Jurkat, Clone E6-1 (cell line): ENCODE measurements around the gene RAD50.
A peak's percentile ranks its signal among the peaks of the same experiment; 100 is the strongest.

Experiments used
- DNase-seq: peaks from one replicate; pipeline ENCODE4 v3.0.0-alpha.2; 2011; ENCODE audit warnings: low read depth, low spot score
- H3K4me3 ChIP-seq: 2 replicates; pipeline ENCODE4 v1.5.1; 2011; ENCODE audit warnings: mild to moderate bottlenecking, low read length, control low read depth, moderate library complexity

The RAD50 gene

GRCh38 chr5:132656774-132657355, 100.1 kb downstream of the RAD50 start:
- no peak for DNase-seq
- H3K4me3 ChIP-seq, result no peak overlapping the region

- H3K4me3 ChIP-seq, result no peak within 1 kb of the TSS
- DNase-seq, result no peak
These were observed 101.1 kb downstream of the RAD50 start, which contains the start of gene IL13 for GRCh38 chr5:132657676-132658380. Gene IL13 (plus strand): TSS chr5:132658173. CDS start chr5:132658187, 14 bp downstream.

GRCh38 chr5:132658381-132659302, 101.9 kb downstream of the RAD50 start:
- DNase-seq, result no peak
- H3K4me3 ChIP-seq, result no peak overlapping the region

GRCh38 chr5:132659598-132660493, 103.1 kb downstream of the RAD50 start:
- DNase-seq, result no peak

GRCh38 chr5:132661231-132662003, 104.6 kb downstream of the RAD50 start:
- DNase-seq, result no peak
- no peak overlapping the region for H3K4me3 ChIP-seq

More at GRCh38 chr5:132659598-132660493, 103.1 kb downstream of the RAD50 start:
- H3K4me3 ChIP-seq, result no peak overlapping the region

- no peak overlapping the region for H3K4me3 ChIP-seq
- DNase-seq, result no peak
These were observed 105.2 kb downstream of the RAD50 start for GRCh38 chr5:132662004-132662401.

- no peak overlapping the region for H3K4me3 ChIP-seq
- peak; percentile 46 for DNase-seq
These were observed 106.4 kb downstream of the RAD50 start for GRCh38 chr5:132662925-132663770.

GRCh38 chr5:132663771-132664695, 107.3 kb downstream of the RAD50 start:
- no peak overlapping the region for H3K4me3 ChIP-seq
- no peak for DNase-seq

- no peak for DNase-seq
- H3K4me3 ChIP-seq, result no peak overlapping the region
These were observed 108.0 kb downstream of the RAD50 start for GRCh38 chr5:132664696-132665209.

GRCh38 chr5:132665574-132666080, 108.8 kb downstream of the RAD50 start:
- no peak for DNase-seq

GRCh38 chr5:132666310-132667123, 109.7 kb downstream of the RAD50 start:
- no peak for DNase-seq
- no peak overlapping the region for H3K4me3 ChIP-seq

More at GRCh38 chr5:132665574-132666080, 108.8 kb downstream of the RAD50 start:
- H3K4me3 ChIP-seq, result no peak overlapping the region

- no peak overlapping the region for H3K4me3 ChIP-seq
- DNase-seq, result no peak
These were observed 110.5 kb downstream of the RAD50 start for GRCh38 chr5:132667309-132667708.

GRCh38 chr5:132667761-132668705, 111.3 kb downstream of the RAD50 start:
- no peak for DNase-seq
- no peak overlapping the region for H3K4me3 ChIP-seq
